Activated naive CD4-positive, alpha-beta T cell treated with Interleukin-2 at 50 U/mL for 16 hours (primary cell): ENCODE data around the gene HES7.
"Not testable (repeated sequence)": the region's sequence is repeated elsewhere in the genome, so short reads cannot be mapped to it uniquely, and the experiment has no call there.

ENCODE experiments used
- DNase-seq: peaks from one replicate; pipeline ENCODE4 v3.0.0-alpha.2; 2020

Gene HES7

GRCh38 chr17:8091033-8091687, 32.7 kb downstream of the HES7 start:
- no peak for DNase-seq

- DNase-seq: no peak
Observed at GRCh38 chr17:8089728-8090127, 34.2 kb downstream of the HES7 start.

GRCh38 chr17:8087952-8088230, 36.0 kb downstream of the HES7 start:
- DNase-seq: no peak

GRCh38 chr17:8087075-8087951, 36.6 kb downstream of the HES7 start, which contains the start of gene ALOX12B:
TSS of gene ALOX12B (minus strand) at chr17:8087716. CDS start at chr17:8087442, 274 bp downstream.
- DNase-seq: no peak

GRCh38 chr17:8084250-8084649, 39.7 kb downstream of the HES7 start:
- no peak for DNase-seq

- no peak for DNase-seq
Observed at GRCh38 chr17:8082292-8082691, 41.6 kb downstream of the HES7 start.

- DNase-seq: no peak
Observed at GRCh38 chr17:8081876-8082275, 42.0 kb downstream of the HES7 start.

GRCh38 chr17:8080799-8081219, 43.1 kb downstream of the HES7 start:
- DNase-seq: no peak

GRCh38 chr17:8080208-8080798, 43.6 kb downstream of the HES7 start:
- DNase-seq: no peak

- DNase-seq: peak; percentile 80
Observed at GRCh38 chr17:8079291-8080207, 44.4 kb downstream of the HES7 start.

GRCh38 chr17:8077939-8078338, 46.0 kb downstream of the HES7 start:
- DNase-seq: not testable (repeated sequence)

GRCh38 chr17:8076502-8077266, 47.2 kb downstream of the HES7 start:
- no peak for DNase-seq

GRCh38 chr17:8075574-8076342, 48.1 kb downstream of the HES7 start:
- DNase-seq: no peak

GRCh38 chr17:8075081-8075480, 48.8 kb downstream of the HES7 start:
- no peak for DNase-seq

GRCh38 chr17:8074554-8074953, 49.4 kb downstream of the HES7 start:
- no peak for DNase-seq

GRCh38 chr17:8073627-8074484, 50.0 kb downstream of the HES7 start:
- DNase-seq: peak; percentile 87

- peak; percentile 38 for DNase-seq
Observed at GRCh38 chr17:8072729-8073461, 51.0 kb downstream of the HES7 start.

GRCh38 chr17:8072341-8072728, 51.6 kb downstream of the HES7 start:
- no peak for DNase-seq

GRCh38 chr17:8071496-8071895, 52.4 kb downstream of the HES7 start:
- no peak for DNase-seq
